Esophagus (tissue), 2 donors: ENCODE measurements around the gene BDKRB1. TPM values are rescaled to one million over a fixed set of nuclear protein-coding genes. Genes with fewer than 3 reads are reported as not detected.

Experiments
- H3K27ac ChIP-seq, 2 donors: one replicate each; pipeline ENCODE4 v1.5.1; 2013; ENCODE audit warnings: low read depth in 2 of 2, mild to moderate bottlenecking in 2 of 2, inconsistent platforms in 1 of 2, low read length in 1 of 2, moderate library complexity in 1 of 2
- H3K27me3 ChIP-seq, 2 donors: one replicate each; pipeline ENCODE4 v1.6.1; 2013; ENCODE audit warnings: low read length in 2 of 2, control low read depth in 1 of 2, mild to moderate bottlenecking in 1 of 2; ENCODE audit not compliant: insufficient read depth in 2 of 2, control insufficient read depth in 1 of 2
- H3K36me3 ChIP-seq, 2 donors: one replicate each; pipeline ENCODE4 v1.6.1; 2013; ENCODE audit warnings: low read length in 1 of 2; ENCODE audit not compliant: control insufficient read depth in 2 of 2, insufficient read depth in 2 of 2
- H3K4me1 ChIP-seq, 2 donors: one replicate each; pipeline ENCODE4 v1.6.1; 2013; ENCODE audit warnings: low read length in 1 of 2; ENCODE audit not compliant: control insufficient read depth in 2 of 2, insufficient read depth in 2 of 2
- H3K4me3 ChIP-seq, 2 donors: one replicate each; pipeline ENCODE4 v1.5.1; 2013; ENCODE audit warnings: low read length in 2 of 2, mild to moderate bottlenecking in 2 of 2, low read depth in 1 of 2, moderate library complexity in 1 of 2
- H3K9me3 ChIP-seq, 2 donors: one replicate each; pipeline ENCODE4 v1.6.1; 2013; ENCODE audit warnings: mild to moderate bottlenecking in 2 of 2, low read depth in 1 of 2, low read length in 1 of 2, moderate library complexity in 1 of 2; ENCODE audit not compliant: control insufficient read depth in 2 of 2, insufficient read depth in 1 of 2
- WGBS, 2 donors: extraction: QIAGEN DNeasy Blood & Tissue Kit; methylation state at CpG; one replicate each; pipeline ENCODE4 v1.1.7; 2013; 5-methylcytosine and 5-hydroxymethylcytosine counted together
- polyA plus RNA-seq, 2 donors: library from polyadenylated mRNA; stranded (reverse); fragments of 200-250 nt; gene quantifications; one replicate each; pipeline ENCODE4 v1.2.3, GENCODE V29; 2013
- donor health status: healthy with polysubstance abuse.
- donor health status: Bipolar disorder and iron deficiency.

The BDKRB1 gene
- polyA plus RNA-seq, 2 donors, result 13.4 to 18.5 TPM

DNA sequence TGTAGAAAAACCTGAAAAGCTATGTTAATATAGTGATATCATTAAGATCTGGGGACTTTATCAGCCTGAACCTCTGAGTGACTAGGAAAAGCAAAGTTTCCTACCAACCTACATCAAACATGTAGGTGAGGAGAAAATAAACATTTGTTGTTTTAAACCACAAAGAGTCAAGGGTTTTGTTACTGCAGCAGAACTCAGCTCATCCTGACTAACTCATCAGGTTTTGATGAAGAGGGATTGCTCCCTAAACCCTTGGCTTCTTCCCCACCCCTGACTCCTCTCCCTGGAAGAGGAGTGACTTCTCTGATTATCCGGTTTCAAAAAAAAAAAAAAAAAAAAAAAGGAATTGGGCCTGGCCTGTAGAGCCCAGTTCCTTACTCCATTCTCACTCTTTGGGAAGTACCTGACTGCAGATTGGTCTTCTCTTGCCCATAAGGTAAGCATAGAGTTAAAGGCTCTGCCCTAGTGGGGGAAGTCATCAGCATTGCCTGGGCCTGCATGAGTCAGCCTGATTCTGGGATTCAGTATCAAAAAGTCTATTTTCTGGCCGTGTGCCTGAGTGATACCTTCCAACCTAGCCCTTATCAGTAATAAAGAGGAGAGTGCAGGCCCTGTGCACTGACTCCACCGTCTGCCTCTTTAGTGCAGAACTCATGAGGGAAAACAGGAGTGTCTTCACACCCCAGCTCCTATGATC, 16.9 kb downstream of the BDKRB1 start:
- no peak overlapping the region for H3K4me3 ChIP-seq
- H3K27me3 ChIP-seq, result no peaks in the 10 kb centered on the region
- peaks cover 2 to 4% of the 10 kb centered on the region in 2 donors for H3K9me3 ChIP-seq
- no peaks in the 10 kb centered on the region for H3K36me3 ChIP-seq
- H3K4me1 ChIP-seq, result peaks cover 3 to 8% of the 10 kb centered on the region in 2 donors
- 22 to 30% methylated on average over 3 of the region's 3 CpGs for WGBS, 2 donors
- no peak overlapping the region for H3K27ac ChIP-seq

DNA sequence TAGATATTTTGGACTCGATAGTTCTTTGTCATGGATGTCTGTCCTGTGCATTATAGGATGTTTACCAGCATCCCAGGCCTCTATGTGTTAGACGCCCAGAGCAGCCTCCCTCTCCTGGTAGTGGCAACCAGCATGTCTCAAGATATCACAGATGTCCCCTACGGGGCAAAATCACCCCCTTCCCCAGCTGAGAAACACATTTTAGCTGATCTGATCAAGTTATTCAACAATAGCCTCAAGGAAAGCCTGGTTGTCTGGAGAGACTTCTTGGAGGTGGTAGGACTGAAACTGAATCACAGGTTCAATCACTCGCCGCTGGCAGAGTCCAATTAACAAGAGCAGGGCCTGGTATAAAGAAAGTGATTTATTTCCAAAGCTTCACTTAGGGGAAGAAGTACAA, 17.6 kb downstream of the BDKRB1 start:
- Histone ChIP-seq H3K9me3 (peaks cover 5 to 8% of the 10 kb centered on the region in 2 donors), H3K36me3 (no peaks in the 10 kb centered on the region), H3K4me1 (peaks cover 3 to 7% of the 10 kb centered on the region in 2 donors), H3K4me3 (no peak overlapping the region), H3K27me3 (no peaks in the 10 kb centered on the region), H3K27ac (peak overlapping the region in 1 of 2 donors; percentile 0)
- WGBS, 2 donors, result 85 to 87% methylated on average over 5 of the region's 5 CpGs

DNA sequence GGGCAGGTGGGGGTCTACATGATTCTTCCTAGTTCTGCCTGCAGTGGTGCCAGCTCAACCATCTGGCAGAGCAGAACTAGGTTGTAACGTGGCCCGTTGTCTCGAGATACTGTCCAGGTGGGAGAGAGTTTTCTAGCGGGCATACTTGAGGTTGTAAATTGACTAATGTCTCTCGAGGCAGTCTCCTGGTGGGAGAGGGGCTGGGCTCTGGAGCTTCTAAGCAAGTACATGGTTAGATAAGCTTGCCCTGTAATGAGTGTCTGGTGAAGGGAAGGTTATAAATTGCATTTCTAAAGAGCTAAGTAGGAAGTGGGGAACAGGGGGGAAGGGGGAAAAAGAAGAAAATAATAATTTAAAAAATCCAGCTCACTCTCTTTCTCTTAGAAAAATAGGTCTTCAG, 18.1 kb downstream of the BDKRB1 start:
- Histone ChIP-seq H3K27ac (peak overlapping the region in 1 of 2 donors; percentile 0), H3K4me1 (peaks cover 3 to 7% of the 10 kb centered on the region in 2 donors)
- 80 to 85% methylated on average over 5 of the region's 5 CpGs for WGBS, 2 donors

DNA sequence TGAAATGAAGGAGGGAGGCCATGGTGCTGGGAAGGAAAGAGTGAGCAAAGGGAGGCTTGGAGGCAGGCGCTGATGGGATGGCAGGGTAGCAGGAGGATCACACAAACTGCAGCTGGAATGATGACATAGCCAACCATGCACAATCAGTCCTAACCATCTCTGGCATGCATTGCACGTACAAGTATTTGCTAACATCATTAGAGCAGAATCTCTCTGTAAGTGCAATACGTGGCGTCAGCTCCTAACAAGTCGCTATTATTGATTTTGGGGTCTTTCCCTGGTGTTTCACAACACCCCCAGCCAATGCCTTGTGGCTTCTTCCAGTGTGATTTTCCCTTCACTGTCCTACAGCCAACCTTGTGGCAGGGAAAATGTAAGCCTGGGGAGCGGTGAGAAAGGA, 18.5 kb downstream of the BDKRB1 start:
- Histone ChIP-seq H3K4me1 (peaks cover 0 to 4% of the 10 kb centered on the region in 2 donors), H3K36me3 (no peaks in the 10 kb centered on the region), H3K9me3 (peaks cover 5 to 8% of the 10 kb centered on the region in 2 donors), H3K27ac (no peak overlapping the region), H3K27me3 (no peaks in the 10 kb centered on the region), H3K4me3 (no peak overlapping the region)
- WGBS, 2 donors, result 71 to 73% methylated on average over 6 of the region's 6 CpGs

More for the DNA sequence above, 18.1 kb downstream of the BDKRB1 start:
- Histone ChIP-seq H3K27me3 (no peaks in the 10 kb centered on the region), H3K4me3 (no peak overlapping the region), H3K9me3 (peaks cover 5 to 8% of the 10 kb centered on the region in 2 donors), H3K36me3 (no peaks in the 10 kb centered on the region)

DNA sequence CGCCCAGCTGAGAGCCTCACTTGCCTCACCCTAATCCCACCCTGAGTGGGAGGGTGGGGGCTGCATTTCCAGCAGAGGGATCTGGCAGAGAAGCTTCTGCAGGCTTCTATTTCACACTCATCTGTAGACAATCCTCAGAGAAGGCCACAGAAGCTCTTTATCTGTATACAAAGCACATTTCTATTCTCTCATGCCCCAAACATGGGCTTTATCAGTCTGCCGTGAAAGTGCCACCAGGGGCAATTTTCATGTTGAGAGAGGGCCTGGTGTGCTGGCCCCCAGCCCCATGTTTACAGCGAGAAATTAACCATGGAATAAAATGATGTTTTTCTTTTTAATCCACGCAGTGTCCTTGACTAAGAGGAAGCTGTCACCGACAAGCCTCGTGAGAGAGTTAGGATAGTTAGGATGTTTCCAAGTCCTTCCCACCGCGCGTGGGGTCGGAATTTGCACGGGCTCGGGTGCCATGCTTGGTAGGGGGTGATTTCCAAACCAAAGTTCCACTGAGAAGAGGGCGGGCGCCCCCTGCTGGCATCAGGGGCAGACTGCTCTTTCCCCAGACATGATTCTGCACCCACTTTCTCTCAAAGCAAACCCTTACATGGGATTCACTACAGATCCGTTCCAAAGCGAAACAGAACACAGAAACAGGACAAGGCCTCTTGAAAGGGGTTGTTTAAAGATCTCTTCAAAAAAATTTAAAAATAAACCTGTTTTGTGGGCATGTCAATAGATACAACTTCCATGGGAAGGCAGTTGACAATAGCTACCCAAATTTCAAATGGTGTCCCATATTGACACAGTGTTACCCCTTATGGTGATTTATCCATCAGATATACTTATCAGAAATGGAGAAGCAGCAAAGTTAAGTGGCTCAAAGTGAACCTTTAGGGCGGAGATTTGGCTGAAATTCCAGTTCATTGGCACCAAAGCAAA, 19.4 kb downstream of the BDKRB1 start:
- WGBS, 2 donors, result 17 to 19% methylated on average over 17 of the region's 17 CpGs
- peak overlapping the region in 1 of 2 donors; percentile 43 for H3K27ac ChIP-seq

DNA sequence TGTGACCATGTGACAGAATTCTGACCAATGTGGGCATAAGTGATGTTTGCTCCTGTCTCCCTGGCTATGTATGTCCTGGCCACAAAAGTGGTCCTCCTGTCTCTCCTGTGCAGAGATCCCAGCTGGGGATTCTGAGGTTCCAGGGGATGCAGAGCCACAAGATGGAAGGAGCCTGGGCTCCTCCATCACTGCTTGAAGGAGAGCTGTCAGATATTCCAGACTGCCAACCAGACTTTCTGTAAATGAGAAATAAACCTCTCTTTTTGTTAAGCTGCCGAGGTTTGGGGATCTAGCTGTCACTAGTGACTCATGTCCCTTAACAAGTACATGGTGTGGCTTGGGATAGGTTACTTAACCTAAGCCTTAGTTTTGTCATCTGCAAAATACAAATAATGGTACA, 21.9 kb downstream of the BDKRB1 start:
- 66 to 82% methylated on average over 1 of the region's 1 CpG for WGBS, 2 donors
- H3K9me3 ChIP-seq, result peaks cover 5 to 8% of the 10 kb centered on the region in 2 donors
- H3K36me3 ChIP-seq, result peaks cover 4% of the 10 kb centered on the region in 2 donors
- H3K27me3 ChIP-seq, result no peaks in the 10 kb centered on the region
- H3K27ac ChIP-seq, result no peak overlapping the region
- no peak overlapping the region for H3K4me3 ChIP-seq
- H3K4me1 ChIP-seq, result no peaks in the 10 kb centered on the region

More for the DNA sequence above, 19.4 kb downstream of the BDKRB1 start:
- peaks cover 0 to 3% of the 10 kb centered on the region in 2 donors for H3K4me1 ChIP-seq
- no peaks in the 10 kb centered on the region for H3K27me3 ChIP-seq
- peaks cover 5 to 8% of the 10 kb centered on the region in 2 donors for H3K9me3 ChIP-seq
- no peak overlapping the region for H3K4me3 ChIP-seq
- peaks cover 0 to 4% of the 10 kb centered on the region in 2 donors for H3K36me3 ChIP-seq

DNA sequence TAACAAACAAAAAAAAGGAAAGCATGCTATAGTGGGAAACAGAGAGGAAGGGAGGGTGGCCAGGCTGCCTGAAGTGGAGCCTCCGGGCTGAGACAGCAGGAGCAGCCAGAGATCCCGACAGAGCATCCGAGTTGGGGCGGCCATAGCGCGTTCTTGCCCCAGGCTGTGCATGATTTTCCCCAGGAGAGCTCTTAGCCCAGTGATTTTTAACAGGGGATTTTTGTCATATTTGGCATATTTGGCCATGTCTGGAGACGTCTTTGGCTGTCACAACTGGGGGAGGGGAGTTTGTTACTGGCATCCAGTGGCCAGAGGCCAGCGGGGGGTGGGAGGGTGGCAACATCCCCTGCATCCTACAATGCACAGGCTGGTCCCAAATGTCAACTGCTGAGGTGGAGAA, 23.6 kb downstream of the BDKRB1 start:
- 81 to 83% methylated on average over 8 of the region's 8 CpGs for WGBS, 2 donors
- Histone ChIP-seq H3K27ac (no peak overlapping the region), H3K9me3 (peaks cover 5 to 8% of the 10 kb centered on the region in 2 donors), H3K36me3 (peaks cover 4 to 6% of the 10 kb centered on the region in 2 donors), H3K27me3 (no peaks in the 10 kb centered on the region), H3K4me3 (no peak overlapping the region), H3K4me1 (no peaks in the 10 kb centered on the region)

DNA sequence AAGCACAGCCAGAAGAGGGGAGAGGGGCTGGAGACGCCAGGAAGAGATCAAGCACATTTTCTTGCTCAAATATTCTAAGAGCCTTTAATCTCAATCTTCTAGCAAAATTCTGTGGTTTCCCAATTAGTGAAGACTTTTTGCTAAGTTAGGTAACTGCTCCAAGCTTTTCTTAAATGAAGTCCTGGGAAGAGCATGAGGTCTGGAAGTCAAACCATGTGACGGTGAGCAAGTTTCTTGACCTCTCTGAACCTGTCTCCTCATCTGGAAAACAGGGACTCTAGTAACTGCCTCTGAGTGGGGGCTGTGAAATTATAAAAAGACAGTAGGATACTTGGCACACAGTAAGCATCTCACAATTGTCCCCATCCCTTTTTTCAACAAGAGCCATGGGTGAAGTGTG, 24.1 kb downstream of the BDKRB1 start:
- Histone ChIP-seq H3K4me1 (no peaks in the 10 kb centered on the region), H3K27ac (no peak overlapping the region), H3K9me3 (peaks cover 5 to 8% of the 10 kb centered on the region in 2 donors), H3K36me3 (peaks cover 4 to 6% of the 10 kb centered on the region in 2 donors), H3K4me3 (no peak overlapping the region), H3K27me3 (no peaks in the 10 kb centered on the region)
- WGBS, 2 donors, result 95 to 98% methylated on average over 2 of the region's 2 CpGs

DNA sequence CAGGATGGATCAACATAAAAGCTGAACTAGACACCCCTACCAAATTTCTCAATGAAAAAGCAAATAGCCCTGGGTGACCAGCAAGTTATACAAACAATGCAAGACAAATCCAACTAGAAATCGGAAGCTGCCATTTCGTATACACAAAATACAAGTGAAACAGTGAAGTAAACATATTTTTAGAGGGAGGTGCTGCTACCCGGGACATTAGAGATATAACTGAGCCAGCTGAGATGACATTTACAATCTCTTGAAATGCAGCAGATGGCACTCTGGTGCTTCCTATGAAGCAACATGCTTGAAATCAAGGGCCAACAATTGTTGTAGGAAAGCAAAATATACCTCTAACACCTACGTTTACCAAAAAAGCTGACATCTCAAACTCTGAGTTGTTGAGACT, 25.5 kb downstream of the BDKRB1 start:
- 66 to 69% methylated on average over 4 of the region's 4 CpGs for WGBS, 2 donors
- Histone ChIP-seq H3K27me3 (no peaks in the 10 kb centered on the region), H3K9me3 (peaks cover 5 to 8% of the 10 kb centered on the region in 2 donors), H3K27ac (no peak overlapping the region), H3K4me1 (no peaks in the 10 kb centered on the region), H3K36me3 (peaks cover 9 to 10% of the 10 kb centered on the region in 2 donors), H3K4me3 (no peak overlapping the region)
